ENCODE data around the gene PKDCC.

Gene PKDCC, protein sequence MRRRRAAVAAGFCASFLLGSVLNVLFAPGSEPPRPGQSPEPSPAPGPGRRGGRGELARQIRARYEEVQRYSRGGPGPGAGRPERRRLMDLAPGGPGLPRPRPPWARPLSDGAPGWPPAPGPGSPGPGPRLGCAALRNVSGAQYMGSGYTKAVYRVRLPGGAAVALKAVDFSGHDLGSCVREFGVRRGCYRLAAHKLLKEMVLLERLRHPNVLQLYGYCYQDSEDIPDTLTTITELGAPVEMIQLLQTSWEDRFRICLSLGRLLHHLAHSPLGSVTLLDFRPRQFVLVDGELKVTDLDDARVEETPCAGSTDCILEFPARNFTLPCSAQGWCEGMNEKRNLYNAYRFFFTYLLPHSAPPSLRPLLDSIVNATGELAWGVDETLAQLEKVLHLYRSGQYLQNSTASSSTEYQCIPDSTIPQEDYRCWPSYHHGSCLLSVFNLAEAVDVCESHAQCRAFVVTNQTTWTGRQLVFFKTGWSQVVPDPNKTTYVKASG

DNA sequence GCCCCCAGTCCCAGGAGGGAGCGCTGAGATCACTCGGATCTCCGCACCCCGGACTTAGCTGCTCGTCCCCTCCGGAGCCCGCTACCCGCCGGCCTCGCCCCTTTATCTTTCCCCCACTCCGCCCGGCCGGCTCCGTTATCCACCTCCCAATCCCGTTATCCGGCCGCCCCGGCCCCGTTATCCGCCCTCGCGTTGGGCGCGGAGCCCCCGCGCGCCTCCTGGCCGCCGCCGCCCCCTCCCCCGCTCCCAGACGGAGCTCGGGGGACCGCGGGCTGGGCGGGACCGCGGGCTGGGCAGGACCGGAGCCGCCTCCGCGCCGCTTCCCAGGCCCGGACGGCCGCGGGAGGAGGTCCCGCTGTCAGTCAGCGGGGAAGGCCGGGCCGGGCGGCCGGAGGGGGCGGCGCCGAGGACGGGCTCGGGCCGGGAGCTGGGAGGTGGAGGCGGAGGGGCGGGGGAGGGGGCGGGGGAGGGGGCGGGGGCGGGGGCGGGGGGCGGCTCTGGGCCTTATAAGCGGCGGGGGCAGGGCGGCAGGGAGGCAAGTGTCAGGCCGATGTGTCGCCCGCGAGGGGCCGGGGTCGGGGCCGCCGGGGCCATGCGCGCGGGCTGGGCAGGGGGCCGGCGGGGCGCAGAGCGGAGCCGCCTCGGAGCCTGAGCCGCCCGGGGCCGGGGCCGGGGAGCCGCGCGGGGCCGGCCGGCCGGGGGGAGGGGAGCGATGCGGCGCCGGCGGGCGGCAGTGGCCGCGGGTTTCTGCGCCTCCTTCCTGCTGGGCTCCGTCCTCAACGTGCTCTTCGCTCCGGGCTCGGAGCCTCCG is at the start of gene PKDCC:
Gene PKDCC, plus strand, starts transcription at position 534 of the 811 bp plus-strand sequence. Its CDS starts 179 bp downstream, at position 713.
- DNase-seq (ENCODE audit: extremely low read depth in 1 of 2, low read depth in 1 of 2): peak in 1 of 2 donors; percentile 6

DNA sequence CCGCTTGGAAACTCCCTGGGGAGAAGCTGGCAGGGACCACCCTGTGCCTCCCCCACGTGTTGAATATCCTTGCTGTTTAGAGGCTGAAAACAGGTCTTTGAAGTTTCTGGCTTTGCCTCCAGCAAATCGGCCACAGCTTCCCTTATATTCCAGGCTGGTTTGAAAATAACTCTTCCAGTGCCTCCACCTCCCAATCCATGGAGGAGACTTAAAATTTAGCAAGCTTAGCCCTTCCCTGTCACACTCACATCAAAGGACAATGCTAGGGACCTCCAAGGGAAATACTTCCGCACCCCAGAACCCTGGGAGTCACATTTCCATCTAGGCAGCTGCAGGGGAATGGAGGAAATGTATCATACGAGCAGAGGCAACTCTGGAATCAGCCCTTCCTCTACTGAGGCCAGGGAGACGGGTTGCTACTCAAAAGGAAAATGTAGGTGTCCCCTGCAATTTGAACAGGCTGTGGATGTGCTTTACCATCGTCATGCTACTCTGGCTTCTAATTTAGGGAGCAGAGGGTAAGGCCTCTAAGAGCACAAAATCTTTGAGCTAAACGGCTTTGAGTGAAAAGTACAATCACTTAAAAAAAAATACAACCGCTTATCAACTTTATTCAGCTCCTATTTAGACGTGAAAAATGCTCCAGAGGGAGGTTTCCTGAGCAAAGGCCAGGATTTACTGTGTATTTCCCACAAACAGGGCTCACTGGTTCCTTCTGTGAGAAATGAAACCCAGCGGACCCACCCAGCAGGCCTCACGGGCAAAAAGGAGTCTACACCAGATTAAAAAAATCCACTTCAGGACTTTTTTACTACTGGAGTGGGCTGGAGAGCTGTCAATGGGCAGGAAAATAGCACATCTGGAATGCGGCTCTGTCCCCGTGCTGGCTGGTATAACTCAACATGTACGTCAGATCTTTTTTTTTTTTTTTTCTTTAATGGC is 49.4 kb upstream of the PKDCC start:
- DNase-seq (ENCODE audit: extremely low read depth in 1 of 2, low read depth in 1 of 2): no peak

DNA sequence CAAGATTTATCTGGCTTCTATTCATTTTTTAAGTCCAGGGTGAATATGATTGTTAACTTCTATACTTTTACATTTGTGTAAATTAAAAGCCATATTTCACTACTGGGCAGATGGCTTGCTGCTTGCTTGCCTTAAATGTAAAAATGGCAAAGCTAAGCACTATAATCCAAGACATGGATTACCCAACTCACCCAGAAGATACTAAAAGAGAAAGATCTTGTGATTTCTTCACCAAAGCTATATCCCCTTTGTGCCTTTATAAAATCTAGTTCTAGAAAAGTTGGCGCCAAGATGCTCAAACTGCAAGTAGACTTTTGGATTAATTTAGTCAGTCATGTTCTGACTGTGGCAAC is 48.7 kb upstream of the PKDCC start:
- DNase-seq (ENCODE audit: extremely low read depth in 1 of 2, low read depth in 1 of 2): no peak

DNA sequence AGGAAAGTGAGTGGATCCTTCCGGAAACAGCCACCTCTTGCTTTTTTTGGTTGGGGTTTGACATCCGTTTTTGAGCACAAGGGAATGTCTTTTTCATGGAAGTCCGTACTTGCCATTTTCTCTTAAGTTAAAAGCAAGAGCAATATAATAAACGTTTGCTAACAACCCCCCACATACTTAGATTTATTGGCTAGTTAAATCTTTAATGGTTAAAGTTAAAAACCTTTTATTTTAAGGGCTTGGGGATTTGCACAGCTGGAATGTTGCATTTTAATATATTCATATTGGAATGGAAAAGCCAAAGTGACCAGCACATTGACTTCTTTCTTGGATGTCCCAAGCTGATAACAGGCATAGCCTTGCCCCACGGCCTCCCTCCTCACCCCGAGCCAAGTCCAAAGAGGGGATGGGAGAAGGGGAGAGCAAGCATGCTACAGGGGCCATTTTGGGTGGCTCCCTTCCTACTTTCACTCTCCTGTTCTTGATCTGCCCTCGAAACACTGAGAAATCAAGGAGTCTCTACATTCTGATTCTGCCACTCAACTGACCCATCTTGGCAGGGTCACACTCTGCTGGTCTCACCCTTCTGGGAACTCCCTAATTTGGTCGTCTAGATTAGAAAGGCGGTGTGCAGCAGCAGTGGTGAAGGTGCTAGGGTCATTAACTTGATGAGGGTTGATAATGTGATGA is 48.1 kb upstream of the PKDCC start:
- DNase-seq (ENCODE audit: extremely low read depth in 1 of 2, low read depth in 1 of 2): no peak

DNA sequence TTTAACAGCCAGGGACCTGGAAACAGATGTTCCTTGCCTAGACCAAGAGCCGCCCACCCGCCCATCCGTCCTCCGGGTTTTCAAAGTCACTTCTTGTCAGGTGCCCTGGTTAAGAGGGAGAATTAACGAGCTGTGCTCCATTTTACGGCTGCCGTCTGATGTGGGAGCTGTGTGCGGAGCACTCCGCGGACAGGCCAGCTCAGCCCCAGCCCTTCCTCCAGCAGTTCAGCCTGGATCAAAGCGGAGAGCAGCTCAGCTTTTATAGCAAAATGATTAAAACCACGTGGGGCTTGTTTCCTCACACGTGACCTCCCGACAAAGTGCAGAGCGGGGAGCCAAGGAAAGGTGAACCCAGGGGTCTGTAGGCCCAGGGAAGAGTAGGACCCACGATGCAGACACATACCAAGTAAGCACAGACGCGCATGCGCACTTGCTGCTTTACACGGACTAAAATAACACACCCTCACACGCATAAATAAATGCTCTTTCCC is 46.1 kb upstream of the PKDCC start:
- no peak for DNase-seq (ENCODE audit: extremely low read depth in 1 of 2, low read depth in 1 of 2)

DNA sequence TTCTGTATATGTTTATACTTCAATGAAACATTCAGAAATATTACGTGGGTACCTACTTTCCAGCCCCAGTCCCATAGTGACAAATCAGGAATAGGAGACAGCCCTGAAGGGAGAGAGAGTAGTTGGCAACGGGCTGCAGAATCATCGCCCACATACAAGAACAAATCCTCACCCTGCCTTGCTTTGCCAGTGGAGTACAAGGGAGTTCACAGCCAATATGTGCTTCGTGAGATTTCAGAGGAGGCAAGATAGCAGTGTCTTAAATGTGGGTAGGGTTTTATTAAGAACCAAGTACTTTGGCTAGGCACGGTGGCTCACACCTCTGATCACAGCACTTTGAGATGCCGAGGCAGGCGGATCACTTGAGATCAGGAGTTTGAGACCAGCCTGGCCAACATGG is 40.3 kb upstream of the PKDCC start:
- no peak for DNase-seq (ENCODE audit: extremely low read depth in 1 of 2, low read depth in 1 of 2)

DNA sequence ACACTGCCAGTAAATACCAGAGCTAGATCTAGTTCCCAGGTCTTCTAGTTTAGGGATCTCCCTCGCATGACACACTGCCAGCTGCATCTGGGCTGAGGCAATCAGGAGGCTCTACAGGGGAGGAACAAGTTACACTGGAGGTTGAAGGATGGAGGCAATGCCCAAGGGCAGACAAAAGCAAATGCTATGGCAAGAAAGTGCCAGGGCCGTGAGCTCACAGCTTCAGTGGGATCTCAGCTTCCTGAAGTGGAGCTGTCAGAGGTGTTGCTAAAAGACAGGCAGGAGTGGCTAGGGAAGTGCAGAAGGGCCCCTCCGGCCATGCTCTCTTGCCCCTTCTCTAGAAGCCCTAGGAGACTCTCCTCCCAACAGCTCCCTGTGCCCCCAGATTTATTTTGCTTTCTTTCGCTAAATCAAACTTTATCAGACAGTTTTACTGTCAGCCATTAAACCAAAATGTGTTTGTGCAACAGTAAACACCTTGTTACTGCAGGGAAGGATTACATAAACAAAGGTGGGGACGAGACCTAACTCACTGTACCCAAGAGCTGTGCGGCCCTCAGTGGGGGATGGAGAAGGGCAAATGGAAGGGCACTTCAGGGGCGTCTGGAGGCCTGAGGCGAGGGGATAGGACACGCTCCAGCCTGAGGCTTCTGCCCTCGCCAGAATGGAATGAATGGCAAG is 39.4 kb upstream of the PKDCC start:
- no peak for DNase-seq (ENCODE audit: extremely low read depth in 1 of 2, low read depth in 1 of 2)

DNA sequence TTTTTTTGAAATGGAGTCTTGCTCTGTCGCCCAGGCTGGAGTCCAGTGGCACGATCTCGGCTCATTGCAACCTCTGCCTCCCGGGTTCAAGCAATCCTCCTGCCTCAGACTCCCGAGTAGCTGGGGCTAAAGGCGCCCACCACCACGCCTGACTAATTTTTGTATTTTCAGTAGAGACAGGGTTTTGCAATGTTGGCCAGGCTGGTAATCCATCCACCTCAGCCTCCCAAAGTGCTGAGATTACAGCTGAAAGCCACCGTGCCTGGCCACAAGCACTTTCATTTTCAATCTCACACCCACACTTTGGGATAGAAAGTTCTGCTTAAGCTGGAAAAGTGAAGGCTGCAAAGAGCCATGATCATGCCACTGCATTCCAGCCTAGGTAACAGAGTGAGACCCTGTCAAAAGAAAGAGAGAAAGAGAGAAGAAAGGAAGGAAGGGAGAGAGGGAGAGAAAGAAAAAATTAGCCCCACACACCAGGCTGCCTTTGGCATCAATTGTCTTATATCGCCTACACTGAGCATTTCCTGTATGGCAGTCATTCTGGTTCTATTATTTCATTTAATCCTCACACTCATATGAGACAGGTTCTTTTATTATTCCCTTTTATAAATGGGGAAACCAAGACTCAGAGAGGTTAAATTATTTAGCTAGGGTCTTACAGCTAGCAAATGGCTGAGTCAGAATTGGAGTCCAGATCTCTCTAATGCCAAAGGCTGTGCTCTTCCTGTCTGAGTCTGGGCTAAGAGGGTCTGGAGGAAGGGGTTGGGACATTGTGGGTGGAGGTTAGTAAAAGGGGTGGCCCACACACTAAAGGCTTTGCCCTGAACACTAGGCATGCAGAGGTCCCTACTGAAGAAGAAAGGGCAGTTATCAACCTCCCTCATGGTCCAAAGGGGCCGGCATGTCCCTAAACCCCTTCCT is 37.9 kb upstream of the PKDCC start:
- peak in 1 of 2 donors; percentile 20 for DNase-seq (ENCODE audit: extremely low read depth in 1 of 2, low read depth in 1 of 2)

DNA sequence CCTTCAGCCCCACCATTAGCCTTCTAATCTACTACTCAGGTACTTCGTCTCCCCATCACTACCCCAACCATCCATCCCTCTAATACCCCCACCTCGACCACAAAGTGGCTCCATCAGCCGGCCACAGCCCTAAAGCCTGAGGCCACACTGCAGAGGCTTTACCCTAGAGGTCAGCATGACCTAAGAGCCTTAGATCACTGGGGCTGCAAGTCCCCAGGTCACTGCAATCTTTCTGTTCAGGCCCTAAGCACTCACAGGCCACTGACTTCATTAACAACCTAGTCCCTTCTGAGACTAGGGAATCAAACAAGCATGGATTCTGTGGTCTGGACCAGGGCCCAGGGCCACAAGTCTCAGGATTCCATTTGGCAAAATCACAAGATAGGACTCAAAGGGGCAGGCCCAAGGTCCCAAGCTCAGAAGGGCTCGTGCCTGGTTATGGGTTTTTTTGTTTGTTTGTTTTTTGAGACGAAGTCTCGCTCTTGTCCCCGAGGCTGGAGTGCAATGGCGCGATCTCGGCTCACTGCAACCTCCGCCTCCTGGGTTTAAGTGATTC is 37.0 kb upstream of the PKDCC start:
- no peak for DNase-seq (ENCODE audit: extremely low read depth in 1 of 2, low read depth in 1 of 2)

DNA sequence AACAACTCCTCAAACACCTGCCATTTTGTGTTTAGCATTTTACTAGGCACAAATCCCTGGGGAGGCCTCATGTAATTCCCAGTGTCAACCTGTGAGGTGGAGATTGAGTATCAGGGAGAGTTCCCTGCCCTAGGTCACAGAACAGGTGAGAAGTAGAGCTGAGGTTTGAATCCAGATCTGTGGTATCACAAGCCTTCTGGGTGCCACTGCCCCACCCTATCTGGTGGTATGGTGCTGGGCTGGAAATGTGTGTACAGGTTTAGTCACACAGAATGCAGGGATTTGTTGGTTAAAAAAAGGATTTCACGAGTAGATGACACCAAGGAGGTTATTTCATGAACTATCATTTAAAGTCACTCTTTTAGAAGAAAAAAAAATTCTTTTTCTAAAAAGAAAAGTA is 35.7 kb upstream of the PKDCC start:
- DNase-seq (ENCODE audit: extremely low read depth in 1 of 2, low read depth in 1 of 2): no peak

DNA sequence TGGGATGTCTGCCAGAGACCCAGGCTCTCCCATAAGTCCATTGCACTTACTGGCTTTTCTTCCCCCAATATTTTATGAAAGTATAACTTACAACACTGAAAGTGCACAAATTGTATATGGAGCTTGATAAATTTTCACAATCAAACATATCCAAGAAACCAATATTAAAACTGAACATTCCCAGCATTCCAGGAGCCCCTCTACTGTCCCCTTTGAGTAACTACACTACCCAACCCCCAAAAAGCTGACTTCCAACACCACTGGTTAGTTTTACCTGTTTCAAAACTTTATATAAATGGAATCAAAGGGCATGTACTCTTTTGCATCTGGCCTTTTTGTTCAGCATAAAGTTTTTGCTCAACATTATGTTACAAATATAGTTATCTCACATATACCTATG is 35.2 kb upstream of the PKDCC start:
- DNase-seq (ENCODE audit: extremely low read depth in 1 of 2, low read depth in 1 of 2): no peak

DNA sequence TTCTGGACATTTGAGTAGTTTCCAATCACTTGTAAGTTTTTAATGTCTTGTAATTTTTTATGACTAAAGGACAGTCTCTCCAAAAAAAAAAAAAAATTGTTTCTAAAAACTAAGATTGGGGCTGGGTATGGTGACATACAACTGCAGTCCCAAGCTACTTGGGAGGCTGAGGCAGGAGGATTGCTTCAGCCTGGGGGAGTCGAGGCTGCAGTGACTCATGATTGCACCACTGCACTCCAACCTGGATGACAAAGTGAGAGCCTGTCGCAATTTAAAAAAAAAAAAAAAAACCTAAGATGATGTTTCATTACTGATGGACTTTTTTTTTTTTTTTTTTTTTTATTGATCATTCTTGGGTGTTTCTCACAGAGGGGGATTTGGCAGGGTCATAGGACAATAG is 34.4 kb upstream of the PKDCC start:
- no peak for DNase-seq (ENCODE audit: extremely low read depth in 1 of 2, low read depth in 1 of 2)

DNA sequence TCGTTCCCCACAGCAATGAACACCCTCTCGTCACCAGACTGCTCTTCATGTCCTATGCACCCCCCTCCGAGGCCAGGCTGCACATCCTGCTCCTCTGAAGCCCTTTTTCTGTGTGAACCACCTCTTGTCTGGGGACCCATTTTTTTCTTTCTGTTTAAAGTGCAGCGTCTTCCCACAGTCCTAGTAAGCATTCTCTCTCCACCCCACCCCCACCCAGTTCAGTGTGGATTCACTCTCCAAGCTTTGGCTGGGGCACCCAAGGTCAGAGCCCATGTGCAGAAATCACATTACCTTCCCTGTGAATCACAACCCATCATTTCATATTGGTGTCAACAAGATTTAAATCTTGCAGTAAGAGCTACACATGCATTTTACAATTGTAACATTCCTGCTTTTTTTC is 26.4 kb upstream of the PKDCC start:
- no peak for DNase-seq (ENCODE audit: extremely low read depth in 1 of 2, low read depth in 1 of 2)

DNA sequence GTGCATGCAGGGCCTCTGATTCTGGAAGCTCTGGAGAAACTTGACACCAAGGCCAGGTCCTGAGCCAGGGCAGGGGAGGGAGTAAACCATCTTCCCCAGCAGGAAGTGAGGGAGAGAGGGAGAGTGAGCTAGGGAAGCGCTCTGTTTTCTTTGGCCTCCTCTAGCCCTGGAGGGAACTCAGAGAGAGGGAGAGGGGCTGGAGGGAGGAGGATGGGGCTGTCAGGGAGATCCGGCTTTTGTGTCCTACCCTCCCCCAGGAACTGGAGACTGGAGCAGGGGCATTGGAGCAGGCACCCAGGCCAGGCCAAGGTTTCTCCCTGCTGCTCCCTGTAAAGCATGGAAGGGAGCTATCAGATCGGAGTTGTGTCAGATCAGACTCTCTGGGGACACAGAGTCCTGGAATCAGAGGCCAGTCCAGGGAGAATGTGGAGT is 22.7 kb upstream of the PKDCC start:
- DNase-seq (ENCODE audit: extremely low read depth in 1 of 2, low read depth in 1 of 2): no peak

DNA sequence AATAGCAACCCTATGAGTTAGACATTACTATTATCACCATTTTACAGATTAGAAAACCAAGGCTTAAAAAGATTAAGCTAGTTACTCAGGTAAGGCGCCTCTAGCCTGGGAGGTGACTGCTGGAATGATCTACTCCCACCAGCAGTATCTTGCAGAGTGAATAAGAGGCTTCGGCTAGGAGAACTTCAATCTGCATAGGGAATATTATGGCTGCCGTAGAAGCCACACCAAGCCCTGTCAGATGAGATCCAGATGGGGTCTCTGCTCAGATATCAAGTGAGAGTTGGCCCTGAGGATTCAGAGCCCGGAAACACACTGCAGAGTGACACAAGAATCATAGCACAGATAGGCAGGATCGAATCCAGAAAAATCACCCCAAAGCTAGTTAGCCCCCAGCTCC is 21.5 kb upstream of the PKDCC start:
- DNase-seq (ENCODE audit: extremely low read depth in 1 of 2, low read depth in 1 of 2): no peak

DNA sequence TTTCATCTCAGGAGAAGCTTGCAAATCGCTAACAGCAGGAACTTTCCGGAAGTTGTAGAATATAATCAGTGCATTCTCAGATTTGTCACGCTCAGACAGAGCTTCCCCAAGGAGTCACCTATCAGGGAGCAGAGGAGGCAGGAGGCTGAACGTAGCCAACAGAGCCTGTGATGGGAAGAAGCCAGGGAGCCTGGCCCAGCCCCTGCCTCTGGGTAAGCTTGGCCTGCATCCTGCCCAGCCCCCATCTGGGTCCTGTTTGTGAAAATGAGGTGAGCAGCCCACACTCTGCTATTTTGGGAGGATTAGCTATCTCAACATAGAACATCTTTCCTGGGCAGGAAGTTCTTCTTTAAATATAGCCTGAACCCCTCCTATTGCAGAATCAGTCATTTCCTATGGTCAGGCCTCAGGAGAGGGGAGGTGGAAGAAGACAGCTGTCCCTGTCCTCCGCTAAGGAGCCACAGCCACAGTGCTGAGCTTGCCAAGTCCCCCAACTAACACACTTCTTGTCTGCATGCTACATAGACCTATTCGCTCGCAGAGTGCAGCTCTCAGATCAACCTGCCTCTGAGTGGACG is 19.2 kb upstream of the PKDCC start:
- DNase-seq (ENCODE audit: extremely low read depth in 1 of 2, low read depth in 1 of 2): no peak

DNA sequence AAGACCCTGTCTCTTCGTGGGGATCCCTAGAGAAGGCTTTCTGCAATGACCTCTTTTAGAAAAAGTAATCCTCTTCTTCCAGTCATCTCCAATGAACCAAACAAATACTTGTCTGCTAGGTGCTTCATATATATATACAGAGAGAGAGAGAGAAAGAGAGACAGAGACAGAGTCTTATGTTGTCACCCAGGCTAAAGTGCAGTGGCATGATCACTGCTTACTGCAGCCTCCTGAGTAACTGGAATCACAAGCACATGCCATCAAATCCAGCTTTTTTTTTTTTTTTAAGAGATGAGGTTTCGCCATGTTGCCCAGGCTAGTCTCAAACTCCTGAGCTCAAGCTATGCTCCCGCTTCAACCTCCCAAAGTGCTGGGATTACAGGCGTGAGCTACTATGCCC is 18.6 kb upstream of the PKDCC start:
- no peak for DNase-seq (ENCODE audit: extremely low read depth in 1 of 2, low read depth in 1 of 2)

DNA sequence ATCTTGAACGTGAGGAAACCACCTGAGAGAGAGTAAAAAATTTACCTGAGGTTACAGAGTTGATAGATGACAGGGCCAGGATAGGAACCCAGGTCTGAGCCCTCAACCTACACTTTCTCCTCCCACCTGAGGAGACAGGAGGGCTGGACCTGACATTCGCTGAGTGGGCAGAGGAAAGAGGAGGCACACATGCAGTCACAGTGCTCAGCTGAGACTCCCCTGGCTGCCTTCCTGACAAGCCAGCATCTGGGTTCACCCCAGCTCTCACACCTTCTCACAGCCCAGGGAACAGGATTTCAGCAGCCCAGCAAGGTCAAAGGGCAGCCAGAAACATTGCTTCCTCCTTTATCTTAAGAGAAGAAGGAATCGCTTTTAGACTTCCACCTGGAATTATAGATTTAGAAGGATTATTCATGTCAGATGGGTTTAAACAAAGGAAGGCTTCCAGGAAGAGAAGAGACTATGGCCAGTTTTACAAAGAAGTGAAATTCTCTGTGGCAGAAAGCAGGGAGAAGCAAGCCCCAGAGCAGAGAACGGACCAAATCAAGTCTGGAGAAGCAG is 18.1 kb upstream of the PKDCC start:
- DNase-seq (ENCODE audit: extremely low read depth in 1 of 2, low read depth in 1 of 2): no peak

Measured in stimulated activated CD8-positive, alpha-beta memory T cell treated with anti-CD3 and anti-CD28 coated beads, Interleukin-7, amount 100 ng/mL, for 48 hours (primary cell).